HepG2 (cell line): ENCODE results near the gene CDK3. TPM values are rescaled to one million over a fixed set of nuclear protein-coding genes. Genes with fewer than 3 reads are reported as not detected.
A peak's percentile ranks its signal among the peaks of the same experiment; 100 is the strongest.

ENCODE experiments used
- ATAC-seq: fragments of 200-7000 bp; cut with Tn5 transposase; 3 replicates; pipeline ENCODE4 v1.9.1; 2020; ENCODE audit warnings: mild to moderate bottlenecking, moderate library complexity
- BruUV-seq: library from RNA; stranded (reverse); fragments of 400-500 nt; replicated peaks from 2 replicates; lab custom pipeline; 2021; lab: Mats Ljungman, UMichigan
- CTCF ChIA-PET: fragments of 300-600 bp; formaldehyde crosslinking; extraction: SDS; loops from one replicate; lab custom pipeline; 2021; ENCODE audit warnings: low total read pairs, inconsistent platforms, low intra/inter-chr PET ratio; lab: Yijun Ruan, JAX
- POLR2A ChIA-PET: fragments of 350-600 bp; sonication (Branson Sonifier 250); formaldehyde crosslinking; loops from one replicate; lab custom pipeline; 2020; ENCODE audit warnings: antibody characterized with exemption, inconsistent platforms; lab: Yijun Ruan, JAX
- DNase-seq: peaks from one replicate; pipeline ENCODE4 v3.0.0-alpha.2; 2015; ENCODE audit warnings: low spot score
- FAIRE-seq: peaks from 3 replicates; lab custom pipeline; 2011; peaks lifted over from hg19 to GRCh38; lab: Jason Lieb, UNC
- H2AFZ ChIP-seq: one replicate; pipeline ENCODE4 v1.6.1; 2011; ENCODE audit warnings: low read length, inconsistent platforms
- H3K27ac ChIP-seq: fragments of 300-600 bp; 3 replicates; pipeline ENCODE4 v1.8.0; 2011; ENCODE audit warnings: mixed run types, mild to moderate bottlenecking, mixed read lengths, low read length, inconsistent platforms; ENCODE audit not compliant: insufficient read depth; ENCODE audit errors: extremely low read length
- H3K27me3 ChIP-seq, 2 experiments: fragments of 200-600 bp in 1 of 2; 2 replicates in 1 of 2; 3 replicates in 1 of 2; pipeline versions ENCODE4 v1.6.0 to v1.8.0; 2011; ENCODE audit warnings: low read length in 2 of 2, mild to moderate bottlenecking in 2 of 2, moderate library complexity in 2 of 2, inconsistent platforms in 1 of 2; ENCODE audit not compliant: insufficient read depth in 2 of 2, control insufficient read depth in 1 of 2
- H3K36me3 ChIP-seq, 2 experiments: fragments of 200-600 bp in 1 of 2; replicated peaks in 1 of 2; 2 replicates in 1 of 2; 3 replicates in 1 of 2; pipeline versions ENCODE4 v1.5.1 to v1.8.0; 2011; ENCODE audit warnings: low read length in 2 of 2, inconsistent platforms in 1 of 2; ENCODE audit not compliant: insufficient read depth in 2 of 2, control insufficient read depth in 1 of 2
- H3K4me1 ChIP-seq: 2 replicates; pipeline ENCODE4 v1.5.1; 2012; ENCODE audit warnings: low read length, inconsistent platforms; ENCODE audit not compliant: insufficient read depth
- H3K4me2 ChIP-seq: 2 replicates; pipeline ENCODE4 v1.6.0; 2011; ENCODE audit warnings: low read depth, low read length, inconsistent platforms
- H3K4me3 ChIP-seq, 3 experiments: fragments of 200-600 bp in 1 of 3; sonication (generic), shearing (Covaris generic) in 1 of 3; replicated peaks in 1 of 3; 2 replicates each; pipeline ENCODE4 v1.5.1; 2011 to 2016; ENCODE audit warnings: low read length in 3 of 3, inconsistent platforms in 2 of 3, low read depth in 2 of 3, mild to moderate bottlenecking in 2 of 3, control low read depth in 1 of 3, mixed read lengths in 1 of 3; ENCODE audit not compliant: insufficient read depth in 1 of 3
- H3K79me2 ChIP-seq: one replicate; pipeline ENCODE4 v1.6.1; 2011; ENCODE audit warnings: low read length, inconsistent platforms; ENCODE audit not compliant: insufficient read depth
- H3K9ac ChIP-seq: 2 replicates; pipeline ENCODE4 v1.6.0; 2011; ENCODE audit warnings: mild to moderate bottlenecking, low read depth, low read length, inconsistent platforms; ENCODE audit not compliant: insufficient read depth
- H3K9me3 ChIP-seq: 2 replicates; pipeline ENCODE4 v1.5.1; 2012; ENCODE audit warnings: mild to moderate bottlenecking, low read length
- H4K20me1 ChIP-seq: 2 replicates; pipeline ENCODE4 v1.6.0; 2011; ENCODE audit warnings: inconsistent platforms, mild to moderate bottlenecking, low read length, moderate library complexity; ENCODE audit not compliant: insufficient read depth
- CEBPG ChIP-seq: IDR thresholded peaks from 2 replicates; pipeline ENCODE4 v1.6.1; 2016
- FOXA1 ChIP-seq, 2 experiments: fragments of 450-650 bp in 1 of 2; sonication (generic) in 1 of 2; formaldehyde crosslinking in 1 of 2; IDR thresholded peaks; 2 replicates each; pipeline versions ENCODE4 v1.4.0 to v1.6.1; 2016 to 2020; ENCODE audit warnings: missing genetic modification reagents in 1 of 2
- FOXA3 ChIP-seq: IDR thresholded peaks from 2 replicates; pipeline ENCODE4 v1.6.1; 2016; ENCODE audit warnings: missing genetic modification reagents, missing compliant biosample characterization
- IRF9 ChIP-seq: sonication (generic); formaldehyde crosslinking; IDR thresholded peaks from 2 replicates; pipeline ENCODE4 v1.8.0; 2022; ENCODE audit warnings: missing genetic modification reagents, mild to moderate bottlenecking, borderline replicate concordance
- SIN3B ChIP-seq: fragments of 150-350 bp; IDR thresholded peaks from 2 replicates; pipeline ENCODE4 v1.6.1; 2014; ENCODE audit warnings: low read length
- SSRP1 ChIP-seq: IDR thresholded peaks from 2 replicates; pipeline ENCODE4 v1.6.1; 2016; ENCODE audit warnings: control low read depth
- TCF7 ChIP-seq: sonication (generic); IDR thresholded peaks from 2 replicates; pipeline ENCODE4 v1.6.1; 2016; ENCODE audit warnings: antibody characterized with exemption, low read depth
- ZFP91 ChIP-seq: sonication (generic); formaldehyde crosslinking; IDR thresholded peaks from 2 replicates; pipeline ENCODE4 v1.9.0; 2022; ENCODE audit warnings: missing genetic modification reagents, mild to moderate bottlenecking, borderline replicate concordance
- ZMAT5 ChIP-seq: sonication (generic); formaldehyde crosslinking; IDR thresholded peaks from 2 replicates; pipeline ENCODE4 v1.5.0; 2020; ENCODE audit warnings: mild to moderate bottlenecking, low read depth, missing genetic modification reagents, borderline replicate concordance
- ZMYM4 ChIP-seq: sonication (generic); formaldehyde crosslinking; IDR thresholded peaks from 2 replicates; pipeline ENCODE4 v1.8.1; 2023; ENCODE audit warnings: mild to moderate bottlenecking, missing genetic modification reagents
- ZNF143 ChIP-seq: sonication (generic); formaldehyde crosslinking; IDR thresholded peaks from 2 replicates; pipeline ENCODE4 v1.4.0; 2020; ENCODE audit warnings: missing genetic modification reagents
- ZNF20 ChIP-seq: sonication (generic); formaldehyde crosslinking; IDR thresholded peaks from 2 replicates; pipeline ENCODE4 v1.4.0; 2020; ENCODE audit warnings: mild to moderate bottlenecking, moderate library complexity, missing genetic modification reagents
- ZNF263 ChIP-seq: sonication (generic); formaldehyde crosslinking; IDR thresholded peaks from 2 replicates; pipeline ENCODE4 v1.4.0; 2020; ENCODE audit warnings: missing genetic modification reagents
- ZNF547 ChIP-seq: sonication (generic); formaldehyde crosslinking; IDR thresholded peaks from 2 replicates; pipeline ENCODE4 v1.5.1; 2020; ENCODE audit warnings: mild to moderate bottlenecking, missing genetic modification reagents
- ZNF660 ChIP-seq: sonication (generic); formaldehyde crosslinking; IDR thresholded peaks from 2 replicates; pipeline ENCODE4 v1.5.1; 2020; ENCODE audit warnings: mild to moderate bottlenecking, low read depth, missing genetic modification reagents, borderline replicate concordance
- ZNF691 ChIP-seq: sonication (generic); formaldehyde crosslinking; IDR thresholded peaks from 2 replicates; pipeline ENCODE4 v1.4.0; 2020; ENCODE audit warnings: missing genetic modification reagents, low read depth, mild to moderate bottlenecking, borderline replicate concordance
- ZNF816 ChIP-seq: sonication (generic); formaldehyde crosslinking; IDR thresholded peaks from 2 replicates; pipeline ENCODE4 v1.8.0; 2022; ENCODE audit warnings: missing genetic modification reagents, mild to moderate bottlenecking, borderline replicate concordance
- WGBS: methylation state at CpG from one replicate; pipeline ENCODE4 v1.1.6; 2017; ENCODE audit warnings: low lambda C conversion rate; 5-methylcytosine and 5-hydroxymethylcytosine counted together
- in situ Hi-C: cut with HindIII; loops from 2 replicates; pipeline ENCODE4 v1.10.0; 2017; ENCODE audit warnings: low pct_unique_long_range_greater_than_20kb; ENCODE audit not compliant: extremely low pct_ligation_motif_present
- intact Hi-C: fragments of 100-400 bp; cut with micrococcal nuclease; formaldehyde crosslinking; loops from one replicate; pipeline ENCODE4 v1.10.0; 2022; ENCODE audit not compliant: unreplicated experiment
- polyA plus RNA-seq, 8 experiments: library from polyadenylated mRNA; depleted of rRNA in 3 of 8; stranded (reverse) in 7 of 8; unstranded in 1 of 8; fragments of >200 nt; fragmentation: Illumina TruSeq in 4 of 8; extraction: Trizol in 4 of 8; gene quantifications; 2 replicates each; pipeline versions ENCODE4 v1.2.1 to v1.2.3, GENCODE V29; 2011 to 2016; ENCODE audit warnings: low read depth in 4 of 8, missing spikeins in 1 of 8, mixed read lengths in 1 of 8; ENCODE audit not compliant: insufficient read depth in 1 of 8
- total RNA-seq, 5 experiments: library from RNA; depleted of rRNA; stranded (reverse); fragments of >200 nt; fragmentation: Illumina TruSeq; extraction: Trizol; gene quantifications; 2 replicates each; pipeline ENCODE4 v1.2.3, GENCODE V29; 2016; ENCODE audit warnings: low read depth in 1 of 5

The CDK3 gene
- total and polyA plus RNA-seq, 2 of the 13 experiments (the other 11 are each of a cell fraction or from before 2014, with no cell fraction given), result 5.8 to 11.4 TPM

- ATAC-seq (peak; percentile 77), DNase-seq (peak; percentile 94)
- in situ Hi-C loops, result no loop called here
- TF ChIP-seq ZNF547 (CRISPR knock-in tag) (peak; percentile 31; the same call in 1 of the 2 replicates), ZMAT5 (CRISPR knock-in tag) (no peak), ZNF20 (CRISPR knock-in tag) (no peak), CEBPG (CRISPR knock-in tag) (peak; percentile 74), SIN3B (no peak), ZNF816 (CRISPR knock-in tag) (no peak; the same call in 1 of the 2 replicates), SSRP1 (CRISPR knock-in tag) (no peak; the same call in 1 of the 2 replicates), ZMYM4 (CRISPR knock-in tag) (no peak; the same call in 1 of the 2 replicates), ZFP91 (CRISPR knock-in tag) (peak; percentile 91), TCF7 (no peak), ZNF691 (peak; percentile 69; the same call in 1 of the 2 replicates), ZNF143 (CRISPR knock-in tag) (0 out of 2 replicates have a peak, but pooled peaks have one; percentile 32), FOXA3 (CRISPR knock-in tag) (peak; percentile 80), ZNF263 (peak; percentile 58), ZNF660 (CRISPR knock-in tag) (no peak; the same call in 1 of the 2 replicates), IRF9 (CRISPR knock-in tag) (no peak; the same call in 1 of the 2 replicates), FOXA1 (IDR thresholded peaks at IDR 0.05) (peak; percentile 31; the same call in 1 of the 2 replicates), FOXA1 (CRISPR knock-in tag; IDR thresholded peaks at IDR 0.05) (0 out of 2 replicates have a peak, but pooled peaks have one; percentile 38)
These were observed 3.7 kb upstream of the CDK3 start for GRCh38 chr17:75996665-75997590.

More at GRCh38 chr17:75996665-75997590, 3.7 kb upstream of the CDK3 start:
- no TSS peak for BruUV-seq
- Histone ChIP-seq H3K9me3 (no peaks in the 10 kb centered on the region), H3K79me2 (no peaks in the 10 kb centered on the region), H3K4me1 (peaks cover 91% of the 10 kb centered on the region), H3K4me2 (peak overlapping the region; percentile 86), H3K9ac (peak overlapping the region; percentile 74), H3K4me3 (peak overlapping the region; percentile 37 to 61 (median 49)), H2AFZ (no peak overlapping the region), H3K36me3 (peaks cover under 1 to 3% of the 10 kb centered on the region in 2 experiments; a peak in 2 of 5 replicates), H3K27ac (peak overlapping the region; percentile 94), H4K20me1 (no peaks in the 10 kb centered on the region), H3K27me3 (no peaks in the 10 kb centered on the region)
- WGBS, result 3% methylated on average over 18 of the region's 18 CpGs
- ChIA-PET CTCF (no interaction called here), POLR2A (interaction anchor here (0.7 to 14.3 kb wide), 22 partner anchors 8 to 502 kb away, joined by 3 to 481 read pairs (median 6); partner anchors contain the start of genes ACOX1, FBF1, MRPL38 and SRP68)
- intact Hi-C loops, result loop anchor here (5.0 kb wide), 1 partner anchor 55 kb away; the partner anchor contains the start of gene FBF1
- peak; percentile 86 for FAIRE-seq
